GM12878 (cell line): ENCODE results near the gene HDGF. TPM values are rescaled to one million over a fixed set of nuclear protein-coding genes. Genes with fewer than 3 reads are reported as not detected.
A peak's percentile ranks its signal among the peaks of the same experiment; 100 is the strongest.

Experiments
- ATAC-seq: fragments of 200-7000 bp; cut with Tn5 transposase; 3 replicates; pipeline ENCODE4 v1.9.1; 2020; ENCODE audit warnings: mild to moderate bottlenecking, moderate library complexity
- BruUV-seq: library from RNA; stranded (reverse); fragments of 400-500 nt; replicated peaks from 2 replicates; lab custom pipeline; 2021; lab: Mats Ljungman, UMichigan
- CTCF ChIA-PET: fragments of 300-600 bp; sonication (Branson Sonifier 250); formaldehyde crosslinking; extraction: SDS; loops from one replicate; lab custom pipeline; 2021; ENCODE audit warnings: inconsistent platforms; lab: Yijun Ruan, JAX
- POLR2A ChIA-PET: fragments of 350-600 bp; formaldehyde crosslinking; extraction: SDS; loops from one replicate; lab custom pipeline; 2021; ENCODE audit warnings: inconsistent platforms; lab: Charles Lee
- RAD21 ChIA-PET: fragments of 300-600 bp; sonication (Branson Sonifier 250); formaldehyde crosslinking; loops from one replicate; lab custom pipeline; 2023; ENCODE audit warnings: antibody characterized with exemption; ENCODE audit not compliant: unreplicated experiment; lab: Charles Lee
- SMC1A ChIA-PET: fragments of 300-600 bp; sonication (Branson Sonifier 250); formaldehyde crosslinking; loops from one replicate; lab custom pipeline; 2023; ENCODE audit not compliant: unreplicated experiment, uncharacterized antibody; lab: Charles Lee
- DNase-seq: peaks from one replicate; pipeline ENCODE4 v3.0.0-alpha.2; 2011; ENCODE audit warnings: low read depth, low spot score
- FAIRE-seq: peaks from 3 replicates; lab custom pipeline; 2011; peaks lifted over from hg19 to GRCh38; lab: Jason Lieb, UNC
- H2AFZ ChIP-seq: 2 replicates; pipeline ENCODE4 v1.6.0; 2011; ENCODE audit warnings: low read depth, low read length, control low read depth; ENCODE audit not compliant: control insufficient read depth
- H3K27ac ChIP-seq: 2 replicates; pipeline ENCODE4 v1.5.1; 2011; ENCODE audit warnings: control low read depth; ENCODE audit not compliant: control insufficient read depth, insufficient read depth
- H3K27me3 ChIP-seq, 2 experiments: replicated peaks in 1 of 2; 2 replicates each; pipeline versions ENCODE4 v1.6.0 to v1.6.1; 2011; ENCODE audit warnings: low read length in 1 of 2; ENCODE audit not compliant: control insufficient read depth in 2 of 2, insufficient read depth in 2 of 2
- H3K36me3 ChIP-seq, 2 experiments: 2 replicates each; pipeline ENCODE4 v1.5.1; 2011; ENCODE audit warnings: low read length in 1 of 2; ENCODE audit not compliant: control insufficient read depth in 2 of 2, insufficient read depth in 2 of 2
- H3K4me1 ChIP-seq: 2 replicates; pipeline ENCODE4 v1.6.1; 2011; ENCODE audit warnings: mild to moderate bottlenecking, low read length, moderate library complexity, mixed read lengths; ENCODE audit not compliant: control insufficient read depth, insufficient read depth
- H3K4me2 ChIP-seq: 2 replicates; pipeline ENCODE4 v1.6.0; 2011; ENCODE audit warnings: control low read depth; ENCODE audit not compliant: control insufficient read depth, insufficient read depth
- H3K4me3 ChIP-seq: fragments of 200-600 bp; sonication (generic); 2 replicates; pipeline ENCODE4 v1.5.1; 2016
- H3K79me2 ChIP-seq: 2 replicates; pipeline ENCODE4 v1.6.0; 2011; ENCODE audit warnings: low read length; ENCODE audit not compliant: control insufficient read depth, insufficient read depth
- H3K9ac ChIP-seq: 2 replicates; pipeline ENCODE4 v1.8.0; 2011; ENCODE audit warnings: low read length, control low read depth, mixed read lengths; ENCODE audit not compliant: control insufficient read depth, insufficient read depth
- H3K9me3 ChIP-seq: replicated peaks from 3 replicates; pipeline ENCODE4 v1.5.1; 2011; ENCODE audit warnings: mild to moderate bottlenecking, low read length; ENCODE audit not compliant: control insufficient read depth, insufficient read depth
- H4K20me1 ChIP-seq: 2 replicates; pipeline ENCODE4 v1.6.0; 2011; ENCODE audit not compliant: control insufficient read depth, insufficient read depth
- BHLHE40 ChIP-seq, 2 experiments: fragments of 450-650 bp in 1 of 2; IDR thresholded peaks; 2 replicates each; pipeline ENCODE4 v1.6.1; 2011 to 2017; ENCODE audit warnings: low read depth in 2 of 2, borderline replicate concordance in 1 of 2, improper control_type of control experiment in 1 of 2, low read length in 1 of 2, mild to moderate bottlenecking in 1 of 2
- IRF4 ChIP-seq: IDR thresholded peaks from 2 replicates; pipeline ENCODE4 v1.6.1; 2011; ENCODE audit warnings: low read depth, low read length
- JUNB ChIP-seq: IDR thresholded peaks from 2 replicates; pipeline ENCODE4 v1.6.1; 2016; ENCODE audit warnings: antibody characterized with exemption, mild to moderate bottlenecking
- MEF2A ChIP-seq: IDR thresholded peaks from 2 replicates; pipeline ENCODE4 v1.6.1; 2011; ENCODE audit warnings: low read depth, mild to moderate bottlenecking, low read length, moderate library complexity; ENCODE audit not compliant: insufficient read depth
- MTA2 ChIP-seq: fragments of 450-650 bp; IDR thresholded peaks from 2 replicates; pipeline ENCODE4 v1.6.1; 2016; ENCODE audit warnings: low read depth, mild to moderate bottlenecking, moderate library complexity
- MXI1 ChIP-seq: fragments of 150-350 bp; IDR thresholded peaks from 2 replicates; pipeline ENCODE4 v1.6.1; 2011; ENCODE audit warnings: low read depth, mild to moderate bottlenecking, inconsistent platforms, low read length, improper control_type of control experiment
- SKIL ChIP-seq: fragments of 450-650 bp; IDR thresholded peaks from 2 replicates; pipeline ENCODE4 v1.6.1; 2017; ENCODE audit warnings: mild to moderate bottlenecking, low read depth, inconsistent platforms; ENCODE audit not compliant: poor library complexity, severe bottlenecking
- SMAD1 ChIP-seq: fragments of 450-650 bp; IDR thresholded peaks from 2 replicates; pipeline ENCODE4 v1.6.1; 2018; ENCODE audit warnings: mild to moderate bottlenecking, low read depth; ENCODE audit not compliant: partially characterized antibody
- SREBF1 ChIP-seq: IDR thresholded peaks from 2 replicates; pipeline ENCODE4 v1.6.1; 2012; ENCODE audit warnings: mild to moderate bottlenecking, low read length
- SREBF2 ChIP-seq: IDR thresholded peaks from 2 replicates; pipeline ENCODE4 v1.6.1; 2012; ENCODE audit warnings: mild to moderate bottlenecking, low read length
- ZBTB40 ChIP-seq: fragments of 450-650 bp; IDR thresholded peaks from 2 replicates; pipeline ENCODE4 v1.6.1; 2016; ENCODE audit warnings: mild to moderate bottlenecking, moderate library complexity, borderline replicate concordance
- WGBS: methylation state at CpG from one replicate; pipeline ENCODE4 v1.1.6; 2016; ENCODE audit warnings: low lambda C conversion rate; ENCODE audit not compliant: insufficient replicate concordance, insufficient coverage; ENCODE audit errors: missing lambda C conversion rate; 5-methylcytosine and 5-hydroxymethylcytosine counted together
- in situ Hi-C: fragments of 300-500 bp; cut with MboI; formaldehyde crosslinking; loops from 9 replicates; pipeline ENCODE4 v1.14.3; 2018; ENCODE audit warnings: mixed read lengths
- intact Hi-C: fragments of 100-400 bp; cut with micrococcal nuclease; formaldehyde crosslinking; loops from one replicate; pipeline ENCODE4 v1.14.2; 2022; ENCODE audit not compliant: unreplicated experiment
- polyA plus RNA-seq, 11 experiments: library from polyadenylated mRNA; depleted of rRNA in 4 of 11; unstranded in 6 of 11; stranded (reverse) in 5 of 11; fragments of >200 nt; fragmentation: Nextera tagmentation in 4 of 11; fragmentation: Illumina TruSeq in 1 of 11; extraction: Ambion mirVana in 4 of 11; extraction: Trizol in 1 of 11; gene quantifications; 1 replicate in 1 of 11; 2 replicates in 10 of 11; pipeline versions ENCODE4 v1.2.1 to v1.2.3, GENCODE V29; 2011 to 2016; ENCODE audit warnings: inconsistent platforms in 2 of 11, missing spikeins in 2 of 11, low read depth in 1 of 11
- total RNA-seq, 4 experiments: library from RNA; depleted of rRNA in 3 of 4; stranded (reverse); fragments of >200 nt in 3 of 4; fragmentation: Illumina TruSeq in 1 of 4; extraction: Trizol in 1 of 4; gene quantifications; 2 replicates each; pipeline versions ENCODE4 v1.2.1 to v1.2.3, GENCODE V29; 2013 to 2021

Gene HDGF
- total and polyA plus RNA-seq, 10 of the 15 experiments (the other 5 are each of a cell fraction or from before 2014, with no cell fraction given): 28.3 to 372 (median 209) TPM

- in situ Hi-C loops: no loop called here
- DNase-seq (peak; percentile 92), FAIRE-seq (peak; percentile 95), ATAC-seq (peak; percentile 85)
- ChIA-PET POLR2A (interaction anchor here (0.6 to 7.0 kb wide), 18 partner anchors 9 to 240 kb away, joined by 3 to 75 read pairs (median 5); partner anchors contain the start of genes HDGF, MRPL24, NAXE and PRCC), RAD21 (interaction anchor here (0.8 to 7.1 kb wide), 14 partner anchors 10 to 162 kb away, joined by 3 to 173 read pairs (median 29); partner anchors contain the start of genes HDGF, INSRR, MRPL24 and NTRK1), SMC1A (interaction anchor here (1.0 to 10.0 kb wide), 11 partner anchors 12 to 162 kb away, joined by 3 to 168 read pairs (median 50); partner anchors contain the start of genes HDGF, INSRR, MRPL24 and NTRK1), CTCF (interaction anchor here (0.9 to 11.2 kb wide), 19 partner anchors 10 to 240 kb away, joined by 3 to 433 read pairs (median 53); partner anchors contain the start of genes CRABP2, INSRR, MRPL24 and NAXE)
- Histone ChIP-seq H3K9me3 (no peaks in the 10 kb centered on the region), H3K27ac (peak within 1 kb of the TSS; percentile 91), H3K4me3 (peak within 1 kb of the TSS; percentile 100), H3K4me1 (peaks cover 9% of the 10 kb centered on the region), H3K79me2 (peaks cover 61% of the 10 kb centered on the region), H3K4me2 (peak within 1 kb of the TSS; percentile 99), H3K27me3 (no peaks in the 10 kb centered on the region), H2AFZ (peak within 1 kb of the TSS; percentile 76), H3K9ac (peak within 1 kb of the TSS; percentile 98), H4K20me1 (peaks cover 7% of the 10 kb centered on the region), H3K36me3 (peaks cover 6 to 10% of the 10 kb centered on the region in 2 experiments)
- TSS peak; percentile 90 for BruUV-seq
- intact Hi-C loops: loop anchor here (1.0 to 10.0 kb wide), 4 partner anchors 12 to 104 kb away; partner anchors contain the start of genes MRPL24 and PRCC
- 1% methylated on average over 47 of the region's 57 CpGs for WGBS
- no peak for TF ChIP-seq SREBF2
- 0 out of 2 replicates have a peak, but pooled peaks have one; percentile 15 for TF ChIP-seq MEF2A
- TF ChIP-seq BHLHE40 (IDR thresholded peaks at IDR 0.05; ENCODE audit: borderline replicate concordance in 1 of 2, low read depth in 2 of 2, low read length in 1 of 2): peak; percentile 93 to 97
- TF ChIP-seq MTA2: peak; percentile 37; the same call in 1 of the 2 replicates
- TF ChIP-seq SREBF1: no peak
- TF ChIP-seq ZBTB40: peak; percentile 73; the same call in 1 of the 2 replicates
- peak; percentile 51 for TF ChIP-seq SKIL
- no peak for TF ChIP-seq IRF4
- TF ChIP-seq SMAD1: no peak
- TF ChIP-seq JUNB: no peak
- peak; percentile 68; the same call in 1 of the 2 replicates for TF ChIP-seq MXI1
Observed at GRCh38 chr1:156728599-156729462, 22.6 kb downstream of the HDGF start, which contains the start of gene ISG20L2. Gene ISG20L2, minus strand, starts transcription at chr1:156728766. Its CDS starts 1,114 bp downstream, at chr1:156727652.
